GM21825 (cell line): ENCODE data around the gene EDARADD.
A peak's percentile ranks its signal among the peaks of the same experiment; 100 is the strongest.

Source experiments
- ATAC-seq: cut with Tn5 transposase; IDR thresholded peaks from one replicate; pipeline ENCODE4 v1.9.1; 2021; ENCODE audit warnings: mild to moderate bottlenecking, moderate library complexity; ENCODE audit not compliant: unreplicated experiment

Gene EDARADD

DNA sequence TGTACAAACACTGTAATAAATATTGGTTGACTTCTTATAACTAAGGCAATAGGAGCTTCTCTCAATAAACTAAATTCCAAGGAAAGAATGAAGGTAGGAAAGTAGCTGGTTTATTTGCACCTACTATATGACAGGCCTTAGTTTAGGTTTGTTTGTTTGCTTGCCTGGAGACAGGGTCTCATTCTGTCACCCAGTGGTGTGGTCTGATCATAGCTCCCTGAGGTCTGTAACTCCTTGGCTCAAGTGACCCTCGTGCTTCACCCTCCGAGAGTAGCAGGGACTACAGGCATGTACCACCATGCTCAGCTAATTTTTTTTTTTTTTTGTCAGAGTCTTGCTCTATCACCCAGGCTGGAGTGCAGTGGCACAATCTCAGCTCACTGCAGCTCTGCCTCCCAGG lies 1.9 kb upstream of the EDARADD start:
- ATAC-seq: no peak

DNA sequence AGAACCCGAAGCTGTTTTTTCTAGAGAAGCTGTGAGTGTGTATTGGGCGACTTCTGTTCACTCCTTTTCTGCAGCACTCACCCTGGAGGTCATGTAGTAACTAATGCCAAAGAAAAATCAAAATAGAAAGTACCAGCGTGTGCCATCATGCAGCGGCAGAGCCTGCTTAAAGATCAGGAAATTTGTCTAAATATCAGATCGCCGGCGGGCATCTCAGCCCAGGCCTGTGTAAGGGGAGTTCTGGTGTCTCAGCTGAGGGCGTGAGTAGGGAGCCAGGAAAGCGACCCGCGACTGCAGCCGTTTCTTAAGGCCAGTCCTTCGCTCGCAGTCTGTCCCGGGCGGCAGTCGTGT lies 768 bp downstream of the EDARADD start:
- ATAC-seq: no peak

DNA sequence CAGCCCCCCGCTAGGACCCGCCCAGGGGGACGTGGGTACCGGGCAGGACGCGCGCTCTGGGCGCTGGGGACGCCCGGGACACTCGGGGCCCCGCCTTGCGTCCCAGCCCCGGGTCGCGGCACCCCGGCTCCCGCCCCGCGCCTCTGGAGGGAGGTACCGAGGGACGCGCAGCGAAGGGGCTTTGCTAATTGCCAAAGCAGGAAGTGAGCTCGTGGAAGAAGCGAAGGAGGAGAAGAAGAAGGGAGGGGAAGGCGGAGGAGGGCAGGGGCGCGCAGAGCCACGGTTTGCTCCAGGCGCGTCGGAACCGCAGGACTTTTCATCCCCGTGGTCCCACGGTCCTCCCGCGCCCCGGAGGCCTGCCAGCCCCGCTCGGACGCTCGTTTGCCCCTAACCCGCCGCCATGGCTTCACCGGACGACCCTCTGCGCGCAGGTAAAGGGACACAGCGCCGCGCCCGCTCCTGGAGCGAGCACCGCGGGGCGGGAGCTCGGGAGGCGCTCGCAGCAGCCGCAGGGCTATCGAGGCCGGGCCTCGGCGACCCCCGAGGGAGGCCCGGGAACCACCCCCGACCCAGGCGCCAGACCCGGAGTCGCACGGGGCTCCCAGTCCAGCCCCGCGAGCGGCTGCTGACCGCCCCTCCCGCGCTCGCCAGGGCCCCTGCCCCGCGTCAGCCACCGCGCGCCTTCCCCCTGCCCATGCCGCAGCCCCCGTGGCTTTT lies 1.3 kb downstream of the EDARADD start:
- ATAC-seq: peak; percentile 68

DNA sequence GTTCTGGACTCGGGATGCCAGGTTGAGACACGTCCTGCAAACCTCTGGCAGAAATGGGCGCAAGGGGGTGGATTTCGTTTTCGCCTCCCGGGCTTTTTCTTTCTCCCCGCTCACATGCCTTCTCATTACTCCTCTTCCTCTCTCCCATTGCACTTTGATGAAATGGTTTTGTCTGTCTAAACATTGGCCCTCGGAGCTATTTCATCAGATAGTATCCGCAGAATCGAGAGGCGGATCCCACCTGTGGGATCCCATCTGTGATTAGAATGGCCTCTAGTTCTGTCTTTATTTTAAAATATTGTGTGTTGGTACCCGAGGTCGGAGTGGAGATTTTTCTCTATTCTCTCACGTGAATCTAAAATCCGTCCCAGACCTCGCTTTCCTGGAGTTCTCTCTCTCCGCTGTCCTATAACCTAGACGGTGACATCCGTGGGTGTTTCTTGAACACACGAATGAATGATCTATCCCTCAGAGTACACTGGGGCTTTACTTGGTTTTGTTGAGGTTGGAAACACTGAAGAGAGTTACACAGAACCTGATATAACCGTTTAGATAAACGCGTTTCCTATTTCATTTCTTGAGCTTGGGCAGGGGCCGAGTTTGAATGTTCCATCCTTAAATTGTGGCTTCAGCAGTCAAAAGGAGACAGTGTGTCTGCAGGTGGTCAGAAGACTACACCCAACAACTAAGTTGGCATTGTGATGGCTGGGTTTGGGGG lies 2.0 kb downstream of the EDARADD start:
- no peak for ATAC-seq

DNA sequence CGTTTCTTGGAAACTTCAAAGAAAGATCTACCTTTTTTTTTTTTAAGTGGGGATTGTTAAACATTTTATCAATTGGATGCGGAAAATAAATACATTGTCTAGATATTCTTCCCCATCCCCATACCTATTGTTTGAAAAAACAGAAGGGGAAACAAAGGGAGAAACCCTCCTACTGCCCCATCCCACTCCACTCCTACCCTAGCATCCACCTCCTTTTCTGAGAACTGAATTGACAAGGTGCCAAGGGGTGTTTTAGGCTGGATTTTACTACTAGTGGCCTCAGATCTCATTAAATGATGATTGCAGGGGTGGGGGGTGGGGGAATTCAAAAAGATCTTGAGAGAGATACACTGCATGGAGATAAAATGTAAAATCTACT lies 2.6 kb downstream of the EDARADD start:
- ATAC-seq: no peak

DNA sequence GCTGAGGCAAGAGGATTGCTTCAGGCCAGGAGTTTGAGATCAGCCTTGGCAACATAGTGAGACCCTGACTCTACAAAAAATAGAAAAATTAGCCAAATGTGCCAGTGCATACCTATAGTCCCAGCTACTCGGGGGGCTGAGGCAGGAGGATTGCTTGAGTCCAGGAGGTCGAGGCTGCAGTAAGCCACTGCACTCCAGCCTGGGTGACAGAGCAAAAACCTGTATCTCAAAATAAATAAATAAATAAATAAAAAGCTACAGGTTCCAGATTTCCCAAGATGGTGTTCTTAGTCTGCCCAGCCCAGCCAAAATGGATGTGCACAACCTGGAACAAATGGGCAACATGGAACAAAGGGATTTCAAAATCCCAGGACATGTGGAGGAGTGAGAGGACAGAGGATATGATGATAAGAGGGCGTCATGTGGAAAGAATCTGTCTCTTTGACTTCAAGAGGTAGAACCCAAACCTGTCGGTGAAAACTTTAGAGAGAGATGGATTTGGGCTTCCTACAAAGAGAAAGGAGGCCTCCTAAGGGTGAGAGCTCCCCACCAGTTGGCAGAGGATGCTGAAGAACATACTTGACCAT lies 3.2 kb downstream of the EDARADD start:
- ATAC-seq: no peak

DNA sequence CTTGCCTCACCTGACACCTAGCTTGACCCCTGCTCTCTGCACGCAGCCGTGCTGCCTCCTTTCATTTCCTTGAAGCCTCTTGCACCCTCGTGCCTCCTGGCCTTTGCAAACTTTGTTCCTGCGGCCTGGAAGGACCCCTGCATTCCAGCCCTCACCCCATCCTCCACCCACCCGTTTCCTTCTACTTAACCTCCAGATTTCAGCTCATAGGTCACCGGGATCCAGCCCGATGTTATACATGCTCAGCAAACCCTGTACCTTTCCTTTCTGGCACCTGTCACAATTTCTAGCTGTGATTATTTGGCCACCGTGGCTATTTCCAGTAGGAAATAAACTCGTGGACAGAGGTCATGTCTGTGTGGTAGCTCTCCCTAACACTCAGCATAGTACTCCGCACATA lies 4.5 kb downstream of the EDARADD start:
- no peak for ATAC-seq

DNA sequence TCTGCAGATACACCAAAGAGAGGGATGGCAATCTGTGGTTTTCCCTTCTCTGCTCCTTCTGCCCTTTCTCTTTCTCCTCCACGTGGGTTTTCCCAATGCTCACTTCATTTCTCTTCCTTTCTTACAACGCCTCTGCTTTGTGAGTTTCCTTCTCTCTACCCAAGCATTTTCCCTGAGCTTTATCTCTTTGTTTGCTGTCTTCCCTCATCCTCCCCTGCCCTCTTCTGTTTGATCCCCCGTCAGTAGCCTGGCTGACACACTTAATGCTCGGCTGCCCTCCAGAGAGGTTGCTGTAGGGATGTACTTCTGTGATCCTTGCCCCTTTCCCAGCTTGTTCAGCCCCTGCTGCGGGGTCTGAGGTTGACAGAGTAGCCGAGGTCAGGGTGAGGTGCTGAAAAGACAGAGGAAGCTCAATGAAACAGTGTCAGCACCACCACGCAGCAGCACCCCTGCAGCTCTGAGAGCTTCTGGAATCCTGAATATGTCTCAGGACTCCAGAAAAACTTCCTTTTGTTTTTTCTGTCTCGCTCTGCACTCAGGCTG lies 6.0 kb downstream of the EDARADD start:
- no peak for ATAC-seq

DNA sequence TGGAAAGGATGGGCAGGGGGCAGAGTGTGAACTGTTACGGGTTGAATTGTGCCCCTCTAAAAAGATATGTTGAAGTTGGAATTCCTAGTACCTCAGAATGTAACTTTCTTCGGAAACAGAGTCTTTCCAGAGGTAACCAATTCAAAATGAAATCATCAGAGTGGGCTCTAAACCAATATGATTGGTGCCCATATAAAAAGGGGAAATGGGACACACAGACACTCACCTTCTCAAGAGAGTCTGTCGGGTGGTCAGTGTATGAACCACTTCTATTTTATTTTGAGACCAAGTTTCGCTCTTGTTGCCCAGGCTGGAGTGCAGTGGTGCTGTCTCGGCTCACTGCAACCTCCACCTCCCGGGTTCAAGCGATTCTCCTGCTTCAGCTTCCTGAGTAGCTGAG lies 7.6 kb downstream of the EDARADD start:
- ATAC-seq: no peak

DNA sequence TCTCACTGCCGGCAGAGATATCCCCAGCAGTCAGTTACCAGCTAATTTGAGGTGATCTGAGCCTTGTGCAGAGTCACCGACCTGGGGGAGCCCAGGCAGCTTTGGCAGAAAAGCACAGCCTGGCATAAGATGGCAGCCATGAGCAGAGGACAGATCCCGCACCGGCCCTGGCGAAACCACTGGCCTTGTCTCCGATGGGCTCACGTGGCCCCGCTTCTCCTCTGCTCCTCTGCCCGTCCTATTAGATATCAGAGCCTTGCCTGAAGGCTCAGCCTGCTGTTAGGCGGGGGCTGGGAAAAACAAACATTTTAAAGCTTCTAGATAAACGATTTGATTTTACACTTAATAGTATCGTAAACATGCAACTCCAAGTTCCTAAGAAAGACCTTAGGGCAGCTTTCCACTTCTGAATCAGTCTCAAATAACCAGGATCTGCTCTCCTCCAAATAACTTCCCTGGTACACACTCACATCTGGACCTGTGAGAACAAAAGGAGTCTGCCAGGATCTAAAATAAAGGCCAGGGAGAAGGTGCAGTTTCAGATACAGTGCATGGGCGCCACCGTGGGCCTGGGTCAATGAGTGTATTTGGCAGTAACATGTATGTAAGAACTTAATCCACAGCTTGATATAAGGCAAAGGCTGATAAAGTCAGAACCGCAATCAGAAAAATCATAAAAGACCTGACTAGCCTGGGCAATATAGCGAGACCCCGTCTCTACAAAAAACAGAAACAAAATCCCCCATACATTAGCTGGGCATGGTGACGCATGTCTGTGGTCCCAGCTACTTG lies 10.0 kb downstream of the EDARADD start:
- ATAC-seq: no peak

DNA sequence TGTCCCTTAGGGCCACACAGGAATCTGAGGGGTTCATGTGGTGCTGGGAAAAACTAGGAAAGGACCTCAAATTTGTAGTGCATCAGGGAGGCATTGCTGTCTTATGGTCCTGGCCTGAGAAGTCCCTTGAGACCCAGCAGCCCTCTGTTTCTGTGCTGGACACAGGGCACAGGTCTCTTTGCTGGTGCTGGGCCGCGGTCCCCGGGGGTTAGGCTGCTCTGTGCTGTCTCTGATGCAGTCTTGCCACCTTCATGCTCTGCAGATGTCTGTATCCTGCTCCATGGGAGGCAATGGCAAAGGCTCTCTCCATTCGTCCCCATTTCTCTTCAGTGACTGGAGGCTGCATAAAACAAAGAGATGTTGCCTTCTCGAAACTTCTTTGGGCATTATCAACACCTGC lies 13.0 kb downstream of the EDARADD start:
- ATAC-seq: no peak

DNA sequence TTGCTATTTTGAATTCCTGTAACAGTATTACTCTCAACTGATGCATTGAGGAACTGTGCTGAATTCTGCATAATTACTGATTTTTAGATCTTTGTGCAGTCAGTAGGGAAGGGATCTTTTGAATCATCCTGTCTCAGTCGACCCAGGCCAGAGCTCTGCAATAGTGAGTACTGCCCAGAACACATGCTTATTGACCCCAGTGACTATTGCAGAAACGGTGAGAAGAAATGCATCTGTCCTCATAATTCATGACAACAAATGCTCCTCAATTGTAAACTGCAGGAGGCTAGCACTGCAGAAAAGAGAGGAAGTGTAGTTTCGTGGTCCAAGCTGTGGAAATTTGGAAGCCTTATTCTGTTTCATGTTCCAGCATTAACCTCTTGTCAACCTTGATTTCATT lies 19.6 kb downstream of the EDARADD start:
- no peak for ATAC-seq

DNA sequence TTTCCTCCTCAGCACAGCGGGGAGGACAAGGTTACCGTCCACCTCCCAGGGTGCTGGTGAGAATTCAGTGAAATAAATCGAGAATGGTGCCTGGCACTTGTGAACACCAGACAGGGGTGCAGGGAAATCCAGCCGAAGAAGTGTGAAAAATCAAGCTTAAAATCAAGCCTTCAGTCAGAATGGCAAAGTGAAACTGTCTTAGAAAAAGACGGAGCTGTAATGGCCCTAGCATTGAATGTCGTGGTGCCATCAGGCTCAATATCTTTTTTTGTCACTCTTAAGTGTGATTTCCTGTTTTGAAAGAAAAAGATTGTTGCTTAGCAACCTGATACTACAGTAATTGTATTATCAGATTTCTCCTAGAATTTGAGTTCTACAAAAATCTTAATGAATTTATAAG lies 22.1 kb downstream of the EDARADD start:
- no peak for ATAC-seq

DNA sequence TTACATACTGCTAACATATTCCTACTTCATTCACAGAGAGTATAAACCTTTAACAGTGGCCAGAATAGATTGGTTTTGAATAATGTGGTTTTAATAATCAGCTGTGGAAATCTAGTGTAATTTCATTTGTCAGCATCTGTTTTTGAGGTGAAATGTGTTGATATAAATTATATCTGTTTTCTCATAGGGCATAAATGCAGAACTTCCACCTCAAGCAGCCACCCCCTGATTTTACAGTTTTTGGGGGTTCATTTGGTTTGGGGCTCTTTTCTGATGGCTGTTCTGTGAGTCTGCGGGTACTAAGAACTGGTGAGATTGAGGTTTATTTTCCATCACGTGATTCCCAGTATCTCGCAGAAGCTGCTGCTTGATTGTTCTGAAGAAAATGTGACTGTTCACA lies 23.2 kb downstream of the EDARADD start:
- no peak for ATAC-seq

DNA sequence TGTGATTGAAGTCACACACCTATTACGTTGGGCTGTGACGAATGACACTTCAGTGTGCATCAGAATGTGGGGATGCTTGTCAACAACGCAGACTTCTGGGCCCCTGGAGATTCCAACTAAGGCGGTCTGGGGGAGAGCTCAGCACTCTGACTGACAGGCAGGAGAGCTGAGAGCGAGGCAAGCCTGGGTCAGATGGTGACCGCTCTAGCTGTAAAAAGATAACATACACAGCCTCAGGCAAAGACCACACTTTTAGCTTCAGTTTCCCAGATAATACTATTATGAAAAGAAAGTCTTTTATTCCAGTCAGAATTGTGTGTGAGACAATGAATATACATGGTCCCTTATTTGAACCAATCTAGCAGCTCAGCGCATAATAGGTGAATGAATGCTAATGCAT lies 25.4 kb downstream of the EDARADD start:
- no peak for ATAC-seq

DNA sequence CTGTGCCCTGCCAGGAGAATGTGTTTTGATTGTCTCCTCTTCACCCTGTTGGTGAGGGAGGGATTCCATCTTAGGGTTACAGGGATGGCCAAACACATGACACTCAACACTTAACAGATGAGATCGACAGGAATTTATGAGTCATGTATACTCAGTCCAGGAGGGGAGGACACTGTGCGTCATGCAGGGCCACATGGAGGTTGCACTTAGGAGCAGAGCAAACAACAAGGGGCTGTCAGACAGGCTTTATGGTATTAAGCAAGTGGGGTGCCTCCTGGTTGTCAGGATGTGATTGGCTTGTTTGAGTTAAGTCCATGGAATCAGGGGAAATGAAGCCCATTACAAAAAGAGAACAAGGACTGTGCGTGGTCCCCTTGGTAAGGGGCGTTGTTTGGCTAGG lies 26.9 kb downstream of the EDARADD start:
- ATAC-seq: no peak

DNA sequence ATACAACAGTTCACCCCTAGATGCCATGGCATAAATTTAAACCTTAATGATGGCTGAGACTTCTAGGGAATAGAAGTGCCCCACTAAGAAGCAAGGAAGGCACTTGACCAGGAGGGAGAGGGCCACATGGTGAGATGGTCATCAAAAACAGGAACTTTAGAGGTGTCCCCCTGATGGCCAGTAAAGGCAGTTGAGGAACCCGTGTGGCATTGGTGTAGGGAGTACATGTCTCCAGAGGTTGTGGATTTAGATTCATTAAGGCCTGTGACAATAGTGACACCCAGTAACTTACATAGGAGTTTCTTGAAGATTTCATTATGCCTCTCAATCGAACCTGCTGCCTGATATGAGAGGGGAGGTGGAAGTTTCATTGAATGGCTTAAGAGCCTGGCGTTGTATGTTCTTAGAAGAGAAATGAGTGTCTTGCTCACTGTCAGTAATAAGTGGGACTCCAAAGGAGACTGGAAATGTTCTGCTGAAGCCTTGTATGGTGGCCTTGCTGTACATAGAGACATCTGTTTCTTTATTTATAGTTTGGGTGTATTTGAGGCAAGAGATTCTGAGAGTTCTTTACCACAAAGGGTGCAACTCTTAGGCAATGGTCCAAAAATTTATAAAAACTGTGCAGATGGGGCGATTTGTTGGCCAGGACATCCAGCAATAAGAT lies 27.9 kb downstream of the EDARADD start:
- no peak for ATAC-seq

DNA sequence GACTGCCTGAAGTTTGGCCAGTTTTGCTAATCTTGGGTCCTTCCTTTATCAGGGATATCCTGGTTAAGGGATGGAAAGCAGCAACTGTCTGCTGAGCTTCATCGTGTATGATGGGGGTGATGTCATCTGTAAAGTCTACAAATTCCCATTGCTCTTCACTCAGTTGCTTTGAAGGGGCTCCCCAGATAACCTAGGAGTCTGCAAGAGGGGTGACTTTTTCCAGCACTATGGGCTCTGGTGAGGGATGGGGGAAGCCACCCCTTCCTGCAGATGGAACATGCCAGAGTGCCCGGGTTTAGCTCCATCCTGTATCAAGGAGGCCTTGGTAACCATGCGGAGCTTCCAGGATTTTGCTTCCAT lies 28.4 kb downstream of the EDARADD start:
- ATAC-seq: no peak

DNA sequence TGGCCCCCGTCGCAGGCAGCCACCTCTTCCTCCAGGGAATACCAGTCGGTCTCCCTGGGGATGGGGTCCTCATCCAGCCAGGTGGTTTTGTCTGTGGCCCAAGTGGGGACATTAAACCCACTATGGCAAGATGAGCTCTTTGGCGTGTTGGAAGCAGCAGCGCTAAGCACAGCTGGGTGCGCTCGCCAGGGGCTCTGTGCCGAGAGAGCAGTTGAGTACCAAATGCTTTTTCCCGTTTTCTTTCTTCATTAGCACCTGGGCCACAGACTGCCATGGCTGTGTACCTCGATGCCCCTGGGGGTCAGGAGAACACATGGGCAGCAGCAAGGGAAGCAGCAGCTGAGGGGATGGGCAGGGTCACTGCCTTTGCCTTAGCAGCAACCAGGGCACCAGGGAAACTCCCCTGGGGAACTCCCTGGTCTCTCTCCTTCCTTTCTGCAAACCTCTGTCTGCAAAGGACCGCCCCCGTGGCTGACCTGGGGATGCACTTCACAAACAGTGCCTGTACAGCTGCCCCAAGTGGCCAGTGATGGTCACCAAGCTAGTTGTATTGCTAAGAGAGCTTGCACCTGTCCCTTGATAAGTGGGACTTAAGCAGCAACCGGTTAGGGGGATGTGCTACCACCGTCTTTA lies 31.1 kb downstream of the EDARADD start:
- ATAC-seq: peak; percentile 98

DNA sequence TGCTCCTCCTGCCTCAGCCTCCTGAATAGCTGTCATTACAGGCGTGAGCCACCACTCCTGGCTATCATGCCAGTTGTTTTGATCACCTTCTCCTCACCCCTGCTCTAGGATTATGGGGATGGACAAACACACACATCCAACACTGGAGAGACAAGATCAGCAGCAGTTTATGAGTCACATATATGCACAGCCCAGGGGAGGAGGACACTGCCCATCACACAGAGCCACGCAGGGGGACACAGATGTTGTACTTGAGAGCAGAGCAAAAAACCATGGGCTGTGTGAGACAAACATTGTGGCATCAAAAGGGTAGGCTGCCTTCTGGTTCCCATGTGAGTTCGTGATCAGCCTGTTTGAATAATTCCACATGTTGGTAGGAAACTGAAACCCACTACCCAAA lies 32.1 kb downstream of the EDARADD start:
- no peak for ATAC-seq
